Measurements from ENCODE around the gene UTF1.

Gene UTF1

GRCh38 chr10:133230044-133230361 lies at the start of gene UTF1:
TSS of gene UTF1 (plus strand) at chr10:133230217. CDS start at chr10:133230289, 72 bp downstream.
- no peaks in the 10 kb centered on the region for H3K36me3 ChIP-seq (replicated peaks; ENCODE audit: low read depth, low read length)
- no peaks in the 10 kb centered on the region for H3K27me3 ChIP-seq (ENCODE audit: low read depth, low read length)
- H3K4me2 ChIP-seq (ENCODE audit: low read length) = no peak within 1 kb of the TSS
- H3K9me3 ChIP-seq (ENCODE audit: insufficient read depth, low read length) = no peaks in the 10 kb centered on the region
- no peaks in the 10 kb centered on the region for H3K79me2 ChIP-seq (ENCODE audit: low read length)
- H3K27ac ChIP-seq (ENCODE audit: low read length) = no peak within 1 kb of the TSS
- H2AFZ ChIP-seq (ENCODE audit: low read depth, low read length) = no peak within 1 kb of the TSS
- H3K9ac ChIP-seq (ENCODE audit: low read length) = no peak within 1 kb of the TSS
- no peaks in the 10 kb centered on the region for H3K4me1 ChIP-seq (ENCODE audit: low read length)
- TF ChIP-seq EZH2phosphoT487 (IDR thresholded peaks at IDR 0.05; ENCODE audit: low read depth) (no peak), CTCF (IDR thresholded peaks at IDR 0.05; ENCODE audit: low read depth, low read length) (no peak)
- H4K20me1 ChIP-seq (ENCODE audit: insufficient read depth, low read length) = no peaks in the 10 kb centered on the region
- no peak within 1 kb of the TSS for H3K4me3 ChIP-seq (ENCODE audit: low read length)

GRCh38 chr10:133180965-133181639 lies 48.9 kb upstream of the UTF1 start:
- Histone ChIP-seq H3K9ac (ENCODE audit: low read length) (no peak overlapping the region), H3K36me3 (replicated peaks; ENCODE audit: low read depth, low read length) (no peaks in the 10 kb centered on the region), H4K20me1 (ENCODE audit: insufficient read depth, low read length) (no peaks in the 10 kb centered on the region), H3K4me1 (ENCODE audit: low read length) (no peaks in the 10 kb centered on the region), H3K4me2 (ENCODE audit: low read length) (no peak overlapping the region), H3K4me3 (ENCODE audit: low read length) (no peak overlapping the region), H3K79me2 (ENCODE audit: low read length) (no peaks in the 10 kb centered on the region), H3K27ac (ENCODE audit: low read length) (no peak overlapping the region), H3K9me3 (ENCODE audit: insufficient read depth, low read length) (no peaks in the 10 kb centered on the region), H3K27me3 (ENCODE audit: low read depth, low read length) (no peaks in the 10 kb centered on the region), H2AFZ (ENCODE audit: low read depth, low read length) (no peak overlapping the region)
- TF ChIP-seq CTCF (IDR thresholded peaks at IDR 0.05; ENCODE audit: low read depth, low read length) = no peak
- no peak for TF ChIP-seq EZH2phosphoT487 (IDR thresholded peaks at IDR 0.05; ENCODE audit: low read depth)

GRCh38 chr10:133182190-133182589 lies 47.8 kb upstream of the UTF1 start:
- no peaks in the 10 kb centered on the region for H3K4me1 ChIP-seq (ENCODE audit: low read length)
- no peak overlapping the region for H3K27ac ChIP-seq (ENCODE audit: low read length)
- no peaks in the 10 kb centered on the region for H3K27me3 ChIP-seq (ENCODE audit: low read depth, low read length)
- H4K20me1 ChIP-seq (ENCODE audit: insufficient read depth, low read length) = no peaks in the 10 kb centered on the region
- H3K9ac ChIP-seq (ENCODE audit: low read length) = no peak overlapping the region
- H3K4me3 ChIP-seq (ENCODE audit: low read length) = no peak overlapping the region
- no peaks in the 10 kb centered on the region for H3K9me3 ChIP-seq (ENCODE audit: insufficient read depth, low read length)
- TF ChIP-seq CTCF (IDR thresholded peaks at IDR 0.05; ENCODE audit: low read depth, low read length) (no peak), EZH2phosphoT487 (IDR thresholded peaks at IDR 0.05; ENCODE audit: low read depth) (no peak)
- no peaks in the 10 kb centered on the region for H3K36me3 ChIP-seq (replicated peaks; ENCODE audit: low read depth, low read length)
- no peak overlapping the region for H3K4me2 ChIP-seq (ENCODE audit: low read length)
- H3K79me2 ChIP-seq (ENCODE audit: low read length) = no peaks in the 10 kb centered on the region
- H2AFZ ChIP-seq (ENCODE audit: low read depth, low read length) = no peak overlapping the region

- Histone ChIP-seq H2AFZ (ENCODE audit: low read depth, low read length) (no peak overlapping the region), H3K9ac (ENCODE audit: low read length) (no peak overlapping the region), H3K36me3 (replicated peaks; ENCODE audit: low read depth, low read length) (no peaks in the 10 kb centered on the region), H3K4me3 (ENCODE audit: low read length) (no peak overlapping the region), H3K4me1 (ENCODE audit: low read length) (no peaks in the 10 kb centered on the region), H3K9me3 (ENCODE audit: insufficient read depth, low read length) (no peaks in the 10 kb centered on the region), H3K27ac (ENCODE audit: low read length) (no peak overlapping the region), H3K4me2 (ENCODE audit: low read length) (no peak overlapping the region), H3K79me2 (ENCODE audit: low read length) (no peaks in the 10 kb centered on the region), H4K20me1 (ENCODE audit: insufficient read depth, low read length) (no peaks in the 10 kb centered on the region), H3K27me3 (ENCODE audit: low read depth, low read length) (no peaks in the 10 kb centered on the region)
- no peak for TF ChIP-seq EZH2phosphoT487 (IDR thresholded peaks at IDR 0.05; ENCODE audit: low read depth)
- no peak for TF ChIP-seq CTCF (IDR thresholded peaks at IDR 0.05; ENCODE audit: low read depth, low read length)
Measured at GRCh38 chr10:133182791-133183645, 47.0 kb upstream of the UTF1 start.
